HepG2 (cell line): ENCODE results near the gene CRIM1. TPM values are rescaled to one million over a fixed set of nuclear protein-coding genes. Genes with fewer than 3 reads are reported as not detected.

Experiments used
- ATAC-seq: fragments of 200-7000 bp; cut with Tn5 transposase; 3 replicates; pipeline ENCODE4 v1.9.1; 2020; ENCODE audit warnings: mild to moderate bottlenecking, moderate library complexity
- BruUV-seq: library from RNA; stranded (reverse); fragments of 400-500 nt; replicated peaks from 2 replicates; lab custom pipeline; 2021; lab: Mats Ljungman, UMichigan
- CTCF ChIA-PET: fragments of 300-600 bp; formaldehyde crosslinking; extraction: SDS; loops from one replicate; lab custom pipeline; 2021; ENCODE audit warnings: low total read pairs, inconsistent platforms, low intra/inter-chr PET ratio; lab: Yijun Ruan, JAX
- POLR2A ChIA-PET: fragments of 350-600 bp; sonication (Branson Sonifier 250); formaldehyde crosslinking; loops from one replicate; lab custom pipeline; 2020; ENCODE audit warnings: antibody characterized with exemption, inconsistent platforms; lab: Yijun Ruan, JAX
- DNase-seq: peaks from one replicate; pipeline ENCODE4 v3.0.0-alpha.2; 2015; ENCODE audit warnings: low spot score
- FAIRE-seq: peaks from 3 replicates; lab custom pipeline; 2011; peaks lifted over from hg19 to GRCh38; lab: Jason Lieb, UNC
- H2AFZ ChIP-seq: one replicate; pipeline ENCODE4 v1.6.1; 2011; ENCODE audit warnings: low read length, inconsistent platforms
- H3K27ac ChIP-seq: fragments of 300-600 bp; 3 replicates; pipeline ENCODE4 v1.8.0; 2011; ENCODE audit warnings: mixed run types, mild to moderate bottlenecking, mixed read lengths, low read length, inconsistent platforms; ENCODE audit not compliant: insufficient read depth; ENCODE audit errors: extremely low read length
- H3K27me3 ChIP-seq, 2 experiments: fragments of 200-600 bp in 1 of 2; 2 replicates in 1 of 2; 3 replicates in 1 of 2; pipeline versions ENCODE4 v1.6.0 to v1.8.0; 2011; ENCODE audit warnings: low read length in 2 of 2, mild to moderate bottlenecking in 2 of 2, moderate library complexity in 2 of 2, inconsistent platforms in 1 of 2; ENCODE audit not compliant: insufficient read depth in 2 of 2, control insufficient read depth in 1 of 2
- H3K36me3 ChIP-seq, 2 experiments: fragments of 200-600 bp in 1 of 2; replicated peaks in 1 of 2; 2 replicates in 1 of 2; 3 replicates in 1 of 2; pipeline versions ENCODE4 v1.5.1 to v1.8.0; 2011; ENCODE audit warnings: low read length in 2 of 2, inconsistent platforms in 1 of 2; ENCODE audit not compliant: insufficient read depth in 2 of 2, control insufficient read depth in 1 of 2
- H3K4me1 ChIP-seq: 2 replicates; pipeline ENCODE4 v1.5.1; 2012; ENCODE audit warnings: low read length, inconsistent platforms; ENCODE audit not compliant: insufficient read depth
- H3K4me2 ChIP-seq: 2 replicates; pipeline ENCODE4 v1.6.0; 2011; ENCODE audit warnings: low read depth, low read length, inconsistent platforms
- H3K4me3 ChIP-seq, 3 experiments: fragments of 200-600 bp in 1 of 3; sonication (generic), shearing (Covaris generic) in 1 of 3; replicated peaks in 1 of 3; 2 replicates each; pipeline ENCODE4 v1.5.1; 2011 to 2016; ENCODE audit warnings: low read length in 3 of 3, inconsistent platforms in 2 of 3, low read depth in 2 of 3, mild to moderate bottlenecking in 2 of 3, control low read depth in 1 of 3, mixed read lengths in 1 of 3; ENCODE audit not compliant: insufficient read depth in 1 of 3
- H3K79me2 ChIP-seq: one replicate; pipeline ENCODE4 v1.6.1; 2011; ENCODE audit warnings: low read length, inconsistent platforms; ENCODE audit not compliant: insufficient read depth
- H3K9ac ChIP-seq: 2 replicates; pipeline ENCODE4 v1.6.0; 2011; ENCODE audit warnings: mild to moderate bottlenecking, low read depth, low read length, inconsistent platforms; ENCODE audit not compliant: insufficient read depth
- H3K9me3 ChIP-seq: 2 replicates; pipeline ENCODE4 v1.5.1; 2012; ENCODE audit warnings: mild to moderate bottlenecking, low read length
- H4K20me1 ChIP-seq: 2 replicates; pipeline ENCODE4 v1.6.0; 2011; ENCODE audit warnings: inconsistent platforms, mild to moderate bottlenecking, low read length, moderate library complexity; ENCODE audit not compliant: insufficient read depth
- HOXA5 ChIP-seq: sonication (generic); formaldehyde crosslinking; IDR thresholded peaks from 2 replicates; pipeline ENCODE4 v1.4.0; 2020; ENCODE audit warnings: missing genetic modification reagents
- MEF2D ChIP-seq: sonication (generic); formaldehyde crosslinking; IDR thresholded peaks from 2 replicates; pipeline ENCODE4 v1.5.1; 2020; ENCODE audit warnings: mild to moderate bottlenecking, missing genetic modification reagents
- NFKB2 ChIP-seq: sonication (generic); formaldehyde crosslinking; IDR thresholded peaks from 2 replicates; pipeline ENCODE4 v1.4.0; 2020; ENCODE audit warnings: missing genetic modification reagents, borderline replicate concordance
- NR2C2 ChIP-seq: sonication (generic); formaldehyde crosslinking; IDR thresholded peaks from 2 replicates; pipeline ENCODE4 v1.4.0; 2020; ENCODE audit warnings: missing genetic modification reagents, mild to moderate bottlenecking, moderate library complexity, borderline replicate concordance
- ZFX ChIP-seq: sonication (generic); formaldehyde crosslinking; IDR thresholded peaks from 2 replicates; pipeline ENCODE4 v1.4.0; 2020; ENCODE audit warnings: mild to moderate bottlenecking, low read depth, missing genetic modification reagents, moderate library complexity
- ZMYM3 ChIP-seq: sonication (generic); formaldehyde crosslinking; IDR thresholded peaks from 2 replicates; pipeline ENCODE4 v1.5.1; 2020; ENCODE audit warnings: mild to moderate bottlenecking, missing genetic modification reagents
- ZNF432 ChIP-seq: sonication (generic); formaldehyde crosslinking; IDR thresholded peaks from 2 replicates; pipeline ENCODE4 v1.5.0; 2020; ENCODE audit warnings: missing genetic modification reagents, mild to moderate bottlenecking, borderline replicate concordance
- WGBS: methylation state at CpG from one replicate; pipeline ENCODE4 v1.1.6; 2017; ENCODE audit warnings: low lambda C conversion rate; 5-methylcytosine and 5-hydroxymethylcytosine counted together
- in situ Hi-C: cut with HindIII; loops from 2 replicates; pipeline ENCODE4 v1.10.0; 2017; ENCODE audit warnings: low pct_unique_long_range_greater_than_20kb; ENCODE audit not compliant: extremely low pct_ligation_motif_present
- intact Hi-C: fragments of 100-400 bp; cut with micrococcal nuclease; formaldehyde crosslinking; loops from one replicate; pipeline ENCODE4 v1.10.0; 2022; ENCODE audit not compliant: unreplicated experiment
- polyA plus RNA-seq, 8 experiments: library from polyadenylated mRNA; depleted of rRNA in 3 of 8; stranded (reverse) in 7 of 8; unstranded in 1 of 8; fragments of >200 nt; fragmentation: Illumina TruSeq in 4 of 8; extraction: Trizol in 4 of 8; gene quantifications; 2 replicates each; pipeline versions ENCODE4 v1.2.1 to v1.2.3, GENCODE V29; 2011 to 2016; ENCODE audit warnings: low read depth in 4 of 8, missing spikeins in 1 of 8, mixed read lengths in 1 of 8; ENCODE audit not compliant: insufficient read depth in 1 of 8
- total RNA-seq, 5 experiments: library from RNA; depleted of rRNA; stranded (reverse); fragments of >200 nt; fragmentation: Illumina TruSeq; extraction: Trizol; gene quantifications; 2 replicates each; pipeline ENCODE4 v1.2.3, GENCODE V29; 2016; ENCODE audit warnings: low read depth in 1 of 5
- TF ChIP-seq, protein P1 (sequence below): sonication (generic); formaldehyde crosslinking; IDR thresholded peaks from 2 replicates; pipeline ENCODE4 v1.4.0; 2020; ENCODE audit warnings: missing genetic modification reagents, borderline replicate concordance
- TF ChIP-seq, protein P2 (sequence below): sonication (generic); formaldehyde crosslinking; IDR thresholded peaks from 2 replicates; pipeline ENCODE4 v1.8.1; 2023; ENCODE audit warnings: mild to moderate bottlenecking, moderate library complexity, missing genetic modification reagents
- TF ChIP-seq, protein P3 (sequence below): sonication (generic); formaldehyde crosslinking; conservative IDR thresholded peaks from 2 replicates; pipeline ENCODE4 v1.4.0; 2020; ENCODE audit warnings: mild to moderate bottlenecking, missing genetic modification reagents, moderate library complexity
- TF ChIP-seq, protein P4 (sequence below): sonication (generic); formaldehyde crosslinking; IDR thresholded peaks from 2 replicates; pipeline ENCODE4 v1.8.1; 2023; ENCODE audit warnings: mild to moderate bottlenecking, missing genetic modification reagents

Gene CRIM1
- total and polyA plus RNA-seq, 2 of the 13 experiments (the other 11 are each of a cell fraction or from before 2014, with no cell fraction given), result 39.1 to 69.9 TPM

DNA sequence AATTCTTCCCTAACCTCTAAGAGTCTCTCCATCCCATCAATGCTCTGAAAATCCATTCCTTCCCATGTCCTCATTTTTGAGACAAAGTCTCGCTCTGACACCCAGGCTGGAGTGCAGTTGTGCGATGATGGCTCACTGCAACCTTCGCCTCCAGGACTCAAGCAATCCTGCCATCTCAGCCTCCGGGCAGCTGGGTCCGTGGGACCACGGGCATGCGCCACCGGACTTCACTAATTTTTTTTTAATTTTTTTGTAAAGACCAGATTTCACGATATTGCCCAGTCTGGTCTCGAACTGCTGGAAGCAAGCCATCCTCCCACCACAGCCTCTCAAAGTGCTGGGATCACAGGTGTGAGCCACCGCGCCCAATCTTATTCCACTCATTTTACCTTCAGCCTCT lies 240.8 kb downstream of the CRIM1 start (continued):
- TF ChIP-seq, protein P1, sequence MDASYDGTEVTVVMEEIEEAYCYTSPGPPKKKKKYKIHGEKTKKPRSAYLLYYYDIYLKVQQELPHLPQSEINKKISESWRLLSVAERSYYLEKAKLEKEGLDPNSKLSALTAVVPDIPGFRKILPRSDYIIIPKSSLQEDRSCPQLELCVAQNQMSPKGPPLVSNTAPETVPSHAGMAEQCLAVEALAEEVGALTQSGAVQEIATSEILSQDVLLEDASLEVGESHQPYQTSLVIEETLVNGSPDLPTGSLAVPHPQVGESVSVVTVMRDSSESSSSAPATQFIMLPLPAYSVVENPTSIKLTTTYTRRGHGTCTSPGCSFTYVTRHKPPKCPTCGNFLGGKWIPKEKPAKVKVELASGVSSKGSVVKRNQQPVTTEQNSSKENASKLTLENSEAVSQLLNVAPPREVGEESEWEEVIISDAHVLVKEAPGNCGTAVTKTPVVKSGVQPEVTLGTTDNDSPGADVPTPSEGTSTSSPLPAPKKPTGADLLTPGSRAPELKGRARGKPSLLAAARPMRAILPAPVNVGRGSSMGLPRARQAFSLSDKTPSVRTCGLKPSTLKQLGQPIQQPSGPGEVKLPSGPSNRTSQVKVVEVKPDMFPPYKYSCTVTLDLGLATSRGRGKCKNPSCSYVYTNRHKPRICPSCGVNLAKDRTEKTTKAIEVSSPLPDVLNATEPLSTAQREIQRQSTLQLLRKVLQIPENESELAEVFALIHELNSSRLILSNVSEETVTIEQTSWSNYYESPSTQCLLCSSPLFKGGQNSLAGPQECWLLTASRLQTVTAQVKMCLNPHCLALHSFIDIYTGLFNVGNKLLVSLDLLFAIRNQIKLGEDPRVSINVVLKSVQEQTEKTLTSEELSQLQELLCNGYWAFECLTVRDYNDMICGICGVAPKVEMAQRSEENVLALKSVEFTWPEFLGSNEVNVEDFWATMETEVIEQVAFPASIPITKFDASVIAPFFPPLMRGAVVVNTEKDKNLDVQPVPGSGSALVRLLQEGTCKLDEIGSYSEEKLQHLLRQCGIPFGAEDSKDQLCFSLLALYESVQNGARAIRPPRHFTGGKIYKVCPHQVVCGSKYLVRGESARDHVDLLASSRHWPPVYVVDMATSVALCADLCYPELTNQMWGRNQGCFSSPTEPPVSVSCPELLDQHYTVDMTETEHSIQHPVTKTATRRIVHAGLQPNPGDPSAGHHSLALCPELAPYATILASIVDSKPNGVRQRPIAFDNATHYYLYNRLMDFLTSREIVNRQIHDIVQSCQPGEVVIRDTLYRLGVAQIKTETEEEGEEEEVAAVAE (CRISPR knock-in tag), result no peak
- TF ChIP-seq, protein P2, sequence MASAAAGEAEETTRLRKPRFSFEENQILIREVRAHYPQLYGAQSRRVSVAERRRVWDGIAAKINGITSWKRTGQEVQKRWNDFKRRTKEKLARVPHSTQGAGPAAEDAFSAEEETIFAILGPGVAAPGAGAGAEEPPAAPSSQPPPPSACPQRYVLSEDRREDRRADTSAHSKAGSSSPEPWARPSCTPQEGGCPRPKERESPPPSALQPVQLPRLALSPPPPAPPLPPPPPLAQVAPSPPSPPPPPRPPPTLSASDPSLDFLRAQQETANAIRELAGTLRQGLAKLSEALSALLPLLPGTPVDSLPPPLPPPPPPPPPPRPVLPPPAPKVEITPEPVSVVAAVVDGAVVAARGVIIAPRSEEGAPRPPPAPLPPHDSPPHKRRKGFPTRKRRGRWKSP, result no peak
- TF ChIP-seq ZNF432 (CRISPR knock-in tag) (no peak), ZFX (CRISPR knock-in tag) (no peak), HOXA5 (CRISPR knock-in tag) (no peak)

DNA sequence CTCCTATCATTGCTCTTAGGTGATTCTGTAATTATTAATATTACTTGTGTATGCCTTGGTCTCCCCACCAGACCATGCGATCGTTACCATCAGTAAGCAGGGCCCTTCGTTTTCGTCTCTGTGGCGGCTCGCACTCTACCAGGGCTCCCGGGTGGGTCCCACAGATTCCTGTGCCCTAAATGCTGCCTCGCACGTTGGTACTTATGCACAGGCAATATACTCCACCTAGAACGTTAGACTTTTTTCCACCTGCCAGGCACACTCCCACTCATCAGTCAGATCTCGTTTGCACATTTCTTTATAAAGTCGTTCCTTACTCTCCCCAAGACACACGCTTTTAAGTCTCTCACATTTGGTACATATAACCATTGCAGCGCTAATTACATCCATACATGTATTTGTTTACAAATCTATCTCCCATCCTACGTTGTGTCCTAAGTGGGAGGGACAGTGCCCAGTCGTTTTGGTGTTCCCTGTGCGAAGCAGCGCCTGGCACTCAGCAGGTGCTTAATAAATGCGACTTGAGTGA lies 241.5 kb downstream of the CRIM1 start:
- 29% methylated on average over 19 of the region's 19 CpGs for WGBS
- H4K20me1 ChIP-seq, result no peaks in the 10 kb centered on the region
- peak overlapping the region; percentile 83 for H3K4me2 ChIP-seq
- peak overlapping the region; percentile 78 to 91 (median 88) for H3K4me3 ChIP-seq
- peaks cover 43% of the 10 kb centered on the region for H3K4me1 ChIP-seq
- POLR2A ChIA-PET, result interaction anchor here (0.6 to 1.2 kb wide), 7 partner anchors 19 to 239 kb away, joined by 3 read pairs; no protein-coding TSS in a partner anchor
- H3K27me3 ChIP-seq, result 0 out of 5 replicates have a peak, but pooled peaks cover 0 to 2% of the 10 kb centered on the region in 2 experiments
- CTCF ChIA-PET, result no interaction called here
- H3K9me3 ChIP-seq, result no peaks in the 10 kb centered on the region
- BruUV-seq, result TSS peak; percentile 66
- H3K9ac ChIP-seq, result peak overlapping the region; percentile 87
- ATAC-seq, result peak; percentile 2
- no peak for FAIRE-seq
- no peak for DNase-seq
- H3K36me3 ChIP-seq, result no peaks in the 10 kb centered on the region; a peak in 1 of 5 replicates
- peaks cover 33% of the 10 kb centered on the region for H3K79me2 ChIP-seq
- in situ Hi-C loops (loop anchor here (5.0 kb wide), 1 partner anchor 65 kb away; no protein-coding TSS in a partner anchor), intact Hi-C loops (loop anchor here (2.0 kb wide), 1 partner anchor 68 kb away; no protein-coding TSS in a partner anchor)
- peak overlapping the region; percentile 78 for H3K27ac ChIP-seq
- peak overlapping the region; percentile 2 for H2AFZ ChIP-seq
- TF ChIP-seq NR2C2 (0 out of 2 replicates have a peak, but pooled peaks have one; percentile 21), MEF2D (CRISPR knock-in tag) (0 out of 2 replicates have a peak, but pooled peaks have one; percentile 33), NFKB2 (0 out of 2 replicates have a peak, but pooled peaks have one; percentile 54), ZMYM3 (CRISPR knock-in tag) (0 out of 2 replicates have a peak, but pooled peaks have one; percentile 53)
- TF ChIP-seq, protein P3, sequence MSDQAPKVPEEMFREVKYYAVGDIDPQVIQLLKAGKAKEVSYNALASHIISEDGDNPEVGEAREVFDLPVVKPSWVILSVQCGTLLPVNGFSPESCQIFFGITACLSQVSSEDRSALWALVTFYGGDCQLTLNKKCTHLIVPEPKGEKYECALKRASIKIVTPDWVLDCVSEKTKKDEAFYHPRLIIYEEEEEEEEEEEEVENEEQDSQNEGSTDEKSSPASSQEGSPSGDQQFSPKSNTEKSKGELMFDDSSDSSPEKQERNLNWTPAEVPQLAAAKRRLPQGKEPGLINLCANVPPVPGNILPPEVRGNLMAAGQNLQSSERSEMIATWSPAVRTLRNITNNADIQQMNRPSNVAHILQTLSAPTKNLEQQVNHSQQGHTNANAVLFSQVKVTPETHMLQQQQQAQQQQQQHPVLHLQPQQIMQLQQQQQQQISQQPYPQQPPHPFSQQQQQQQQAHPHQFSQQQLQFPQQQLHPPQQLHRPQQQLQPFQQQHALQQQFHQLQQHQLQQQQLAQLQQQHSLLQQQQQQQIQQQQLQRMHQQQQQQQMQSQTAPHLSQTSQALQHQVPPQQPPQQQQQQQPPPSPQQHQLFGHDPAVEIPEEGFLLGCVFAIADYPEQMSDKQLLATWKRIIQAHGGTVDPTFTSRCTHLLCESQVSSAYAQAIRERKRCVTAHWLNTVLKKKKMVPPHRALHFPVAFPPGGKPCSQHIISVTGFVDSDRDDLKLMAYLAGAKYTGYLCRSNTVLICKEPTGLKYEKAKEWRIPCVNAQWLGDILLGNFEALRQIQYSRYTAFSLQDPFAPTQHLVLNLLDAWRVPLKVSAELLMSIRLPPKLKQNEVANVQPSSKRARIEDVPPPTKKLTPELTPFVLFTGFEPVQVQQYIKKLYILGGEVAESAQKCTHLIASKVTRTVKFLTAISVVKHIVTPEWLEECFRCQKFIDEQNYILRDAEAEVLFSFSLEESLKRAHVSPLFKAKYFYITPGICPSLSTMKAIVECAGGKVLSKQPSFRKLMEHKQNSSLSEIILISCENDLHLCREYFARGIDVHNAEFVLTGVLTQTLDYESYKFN, result 0 out of 2 replicates have a peak, but pooled peaks have one; percentile 8
- TF ChIP-seq, protein P4, sequence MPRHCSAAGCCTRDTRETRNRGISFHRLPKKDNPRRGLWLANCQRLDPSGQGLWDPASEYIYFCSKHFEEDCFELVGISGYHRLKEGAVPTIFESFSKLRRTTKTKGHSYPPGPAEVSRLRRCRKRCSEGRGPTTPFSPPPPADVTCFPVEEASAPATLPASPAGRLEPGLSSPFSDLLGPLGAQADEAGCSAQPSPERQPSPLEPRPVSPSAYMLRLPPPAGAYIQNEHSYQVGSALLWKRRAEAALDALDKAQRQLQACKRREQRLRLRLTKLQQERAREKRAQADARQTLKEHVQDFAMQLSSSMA (CRISPR knock-in tag), result peak; percentile 36; the same call in 1 of the 2 replicates
